ENCODE measurements around the gene SSR4. TPM values are rescaled to one million over a fixed set of nuclear protein-coding genes. Genes with fewer than 3 reads are reported as not detected.
A peak's percentile ranks its signal among the peaks of the same experiment; 100 is the strongest.

The SSR4 gene
- total and polyA plus RNA-seq, 2 of the 13 experiments (the other 11 are each of a cell fraction or from before 2014, with no cell fraction given) = 214 to 288 TPM

- TF ChIP-seq FOXK1 (CRISPR knock-in tag; IDR thresholded peaks at IDR 0.05; ENCODE audit: borderline replicate concordance, low read depth) (0 out of 2 replicates have a peak, but pooled peaks have one; percentile 35), ZMAT3 (CRISPR knock-in tag; conservative IDR thresholded peaks at IDR 0.05) (peak; percentile 20; the same call in 1 of the 2 replicates), NRL (CRISPR knock-in tag; IDR thresholded peaks at IDR 0.05; ENCODE audit: borderline replicate concordance) (no peak), ZNF343 (CRISPR knock-in tag; IDR thresholded peaks at IDR 0.05) (0 out of 2 replicates have a peak, but pooled peaks have one; percentile 65), THAP11 (CRISPR knock-in tag; IDR thresholded peaks at IDR 0.05) (peak; percentile 90), TRAFD1 (CRISPR knock-in tag; IDR thresholded peaks at IDR 0.05; ENCODE audit: borderline replicate concordance) (no peak), MIER3 (CRISPR knock-in tag; IDR thresholded peaks at IDR 0.05; ENCODE audit: borderline replicate concordance) (0 out of 2 replicates have a peak, but pooled peaks have one; percentile 25), IKZF4 (CRISPR knock-in tag; IDR thresholded peaks at IDR 0.05; ENCODE audit: borderline replicate concordance, low read depth, not compliant biosample characterization) (peak; percentile 72), CHD2 (IDR thresholded peaks at IDR 0.05; ENCODE audit: low read depth, low read length) (peak; percentile 96), SP1 (IDR thresholded peaks at IDR 0.05) (peak; percentile 65; the same call in 1 of the 2 replicates), SP1 (CRISPR knock-in tag; IDR thresholded peaks at IDR 0.05) (0 out of 2 replicates have a peak, but pooled peaks have one; percentile 52), ZNF777 (CRISPR knock-in tag; IDR thresholded peaks at IDR 0.05) (peak; percentile 45; the same call in 1 of the 2 replicates), POLR2A (IDR thresholded peaks at IDR 0.05; ENCODE audit: insufficient read depth in 1 of 2, low read depth in 2 of 2, low read length in 2 of 2) (peak in 1 of 2 experiments; percentile 60; a peak in 2 of 4 replicates), ZNF639 (CRISPR knock-in tag; conservative IDR thresholded peaks at IDR 0.05) (peak; percentile 79), FIP1L1 (IDR thresholded peaks at IDR 0.05; ENCODE audit: borderline replicate concordance, insufficient read depth, low read depth, low read length) (no peak), CREBL2 (CRISPR knock-in tag; IDR thresholded peaks at IDR 0.05; ENCODE audit: borderline replicate concordance) (peak; percentile 61; the same call in 1 of the 2 replicates), ZSCAN31 (CRISPR knock-in tag; IDR thresholded peaks at IDR 0.05; ENCODE audit: low read depth) (peak; percentile 70)
- TF ChIP-seq, protein P1, sequence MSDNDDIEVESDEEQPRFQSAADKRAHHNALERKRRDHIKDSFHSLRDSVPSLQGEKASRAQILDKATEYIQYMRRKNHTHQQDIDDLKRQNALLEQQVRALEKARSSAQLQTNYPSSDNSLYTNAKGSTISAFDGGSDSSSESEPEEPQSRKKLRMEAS (IDR thresholded peaks at IDR 0.05) = peak; percentile 93
- TF ChIP-seq, protein P2, sequence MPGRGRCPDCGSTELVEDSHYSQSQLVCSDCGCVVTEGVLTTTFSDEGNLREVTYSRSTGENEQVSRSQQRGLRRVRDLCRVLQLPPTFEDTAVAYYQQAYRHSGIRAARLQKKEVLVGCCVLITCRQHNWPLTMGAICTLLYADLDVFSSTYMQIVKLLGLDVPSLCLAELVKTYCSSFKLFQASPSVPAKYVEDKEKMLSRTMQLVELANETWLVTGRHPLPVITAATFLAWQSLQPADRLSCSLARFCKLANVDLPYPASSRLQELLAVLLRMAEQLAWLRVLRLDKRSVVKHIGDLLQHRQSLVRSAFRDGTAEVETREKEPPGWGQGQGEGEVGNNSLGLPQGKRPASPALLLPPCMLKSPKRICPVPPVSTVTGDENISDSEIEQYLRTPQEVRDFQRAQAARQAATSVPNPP (CRISPR knock-in tag; IDR thresholded peaks at IDR 0.05) = 0 out of 2 replicates have a peak, but pooled peaks have one; percentile 42
- TF ChIP-seq, protein P3, sequence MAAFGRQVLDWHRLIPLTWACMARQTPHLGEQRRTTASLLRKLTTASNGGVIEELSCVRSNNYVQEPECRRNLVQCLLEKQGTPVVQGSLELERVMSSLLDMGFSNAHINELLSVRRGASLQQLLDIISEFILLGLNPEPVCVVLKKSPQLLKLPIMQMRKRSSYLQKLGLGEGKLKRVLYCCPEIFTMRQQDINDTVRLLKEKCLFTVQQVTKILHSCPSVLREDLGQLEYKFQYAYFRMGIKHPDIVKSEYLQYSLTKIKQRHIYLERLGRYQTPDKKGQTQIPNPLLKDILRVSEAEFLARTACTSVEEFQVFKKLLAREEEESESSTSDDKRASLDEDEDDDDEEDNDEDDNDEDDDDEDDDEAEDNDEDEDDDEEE (CRISPR knock-in tag; IDR thresholded peaks at IDR 0.05) = 0 out of 2 replicates have a peak, but pooled peaks have one; percentile 67
- TF ChIP-seq, protein P4, sequence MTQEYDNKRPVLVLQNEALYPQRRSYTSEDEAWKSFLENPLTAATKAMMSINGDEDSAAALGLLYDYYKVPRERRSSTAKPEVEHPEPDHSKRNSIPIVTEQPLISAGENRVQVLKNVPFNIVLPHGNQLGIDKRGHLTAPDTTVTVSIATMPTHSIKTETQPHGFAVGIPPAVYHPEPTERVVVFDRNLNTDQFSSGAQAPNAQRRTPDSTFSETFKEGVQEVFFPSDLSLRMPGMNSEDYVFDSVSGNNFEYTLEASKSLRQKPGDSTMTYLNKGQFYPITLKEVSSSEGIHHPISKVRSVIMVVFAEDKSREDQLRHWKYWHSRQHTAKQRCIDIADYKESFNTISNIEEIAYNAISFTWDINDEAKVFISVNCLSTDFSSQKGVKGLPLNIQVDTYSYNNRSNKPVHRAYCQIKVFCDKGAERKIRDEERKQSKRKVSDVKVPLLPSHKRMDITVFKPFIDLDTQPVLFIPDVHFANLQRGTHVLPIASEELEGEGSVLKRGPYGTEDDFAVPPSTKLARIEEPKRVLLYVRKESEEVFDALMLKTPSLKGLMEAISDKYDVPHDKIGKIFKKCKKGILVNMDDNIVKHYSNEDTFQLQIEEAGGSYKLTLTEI (CRISPR knock-in tag; conservative IDR thresholded peaks at IDR 0.05) = no peak
Measured at GRCh38 chrX:153794018-153794896, at the start of gene SSR4, which contains the start of gene IDH3G (continued).
